Measurements from ENCODE around the gene OR12D2. TPM values are rescaled to one million over a fixed set of nuclear protein-coding genes. Genes with fewer than 3 reads are reported as not detected.

OR12D2 gene
- total RNA-seq, 1 experiment from 2014 or later, result not detected

Other genes with a start within 250 kb of the OR12D2 start
- not detected in 2 replicates for gene OR2J2, start 224.7 kb upstream of the OR12D2 start, total RNA-seq (2014; rRNA removed; shearing (Covaris generic))
- not detected in 2 replicates for gene OR14J1, start 93.9 kb upstream of the OR12D2 start, total RNA-seq (2014; rRNA removed; shearing (Covaris generic))
- not detected in 2 replicates for gene OR5V1, start 26.8 kb upstream of the OR12D2 start, total RNA-seq (2014; rRNA removed; shearing (Covaris generic))
- not detected in 2 replicates for gene OR12D3, start 20.3 kb upstream of the OR12D2 start, total RNA-seq (2014; rRNA removed; shearing (Covaris generic))
- gene OR12D1, start 19.3 kb downstream of the OR12D2 start, total RNA-seq (2014; rRNA removed; shearing (Covaris generic)), result not detected in 2 replicates
- not detected in 2 replicates for gene OR10C1, start 43.7 kb downstream of the OR12D2 start, total RNA-seq (2014; rRNA removed; shearing (Covaris generic))
- gene OR11A1, start 61.4 kb downstream of the OR12D2 start, total RNA-seq (2014; rRNA removed; shearing (Covaris generic)), result not detected in 2 replicates
- gene OR2H1, start 61.5 kb downstream of the OR12D2 start, total RNA-seq (2014; rRNA removed; shearing (Covaris generic)), result not detected in 2 replicates
- not detected in 2 replicates for gene MAS1L, start 92.3 kb downstream of the OR12D2 start, total RNA-seq (2014; rRNA removed; shearing (Covaris generic))
- not detected in 2 replicates for gene UBD, start 164.1 kb downstream of the OR12D2 start, total RNA-seq (2014; rRNA removed; shearing (Covaris generic))
- gene OR2H2, start 189.5 kb downstream of the OR12D2 start, total RNA-seq (2014; rRNA removed; shearing (Covaris generic)), result not detected in 2 replicates
- gene GABBR1, start 237.6 kb downstream of the OR12D2 start, total RNA-seq (2014; rRNA removed; shearing (Covaris generic)), result 5.4 and 10.4 TPM in 2 replicates